HG03439 (cell line): ENCODE results near the gene NR1D2.
A peak's percentile ranks its signal among the peaks of the same experiment; 100 is the strongest.

Experiments used
- ATAC-seq: cut with Tn5 transposase; IDR thresholded peaks from one replicate; pipeline ENCODE4 v1.9.1; 2021; ENCODE audit warnings: mild to moderate bottlenecking, moderate library complexity; ENCODE audit not compliant: unreplicated experiment

NR1D2 gene

DNA sequence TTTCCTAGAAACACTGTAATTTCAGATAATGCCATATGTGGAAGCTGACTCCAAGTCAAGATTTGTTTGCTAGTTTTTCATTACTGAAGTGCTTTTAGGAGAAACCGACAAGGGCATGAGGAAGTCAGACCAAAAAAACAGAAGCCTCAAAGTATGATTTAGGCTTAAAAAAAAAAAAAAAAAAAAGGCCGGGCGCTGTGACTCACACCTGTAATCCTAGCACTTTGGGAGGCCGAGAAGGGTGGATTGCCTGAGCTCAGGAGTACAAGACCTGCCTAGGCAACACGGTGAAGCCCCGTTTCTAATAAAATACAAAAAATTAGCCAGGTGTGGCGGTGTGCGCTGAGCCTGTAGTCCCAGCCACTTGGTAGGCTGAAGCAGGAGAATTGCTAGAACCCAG is 16.6 kb upstream of the NR1D2 start:
- no peak for ATAC-seq

DNA sequence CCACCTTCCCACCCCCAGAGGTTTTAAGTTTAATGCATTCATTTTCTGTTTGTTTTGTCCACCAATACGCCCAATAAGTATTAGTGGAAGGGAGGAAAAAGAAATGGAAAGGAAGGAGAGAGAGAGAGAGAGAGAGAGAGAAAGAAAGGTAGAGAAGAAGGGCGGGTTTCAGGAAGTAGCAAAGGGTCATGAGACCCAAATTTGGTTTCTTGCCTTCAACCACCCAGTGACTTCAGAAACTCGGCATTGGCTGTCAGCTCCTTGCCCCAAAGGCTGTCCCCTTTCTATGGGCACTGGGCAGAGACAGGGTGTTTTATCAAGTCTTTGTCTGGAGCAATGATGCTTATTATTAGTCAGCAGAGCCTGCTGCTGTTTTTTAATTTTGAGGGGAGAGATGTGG is 13.5 kb upstream of the NR1D2 start:
- no peak for ATAC-seq

DNA sequence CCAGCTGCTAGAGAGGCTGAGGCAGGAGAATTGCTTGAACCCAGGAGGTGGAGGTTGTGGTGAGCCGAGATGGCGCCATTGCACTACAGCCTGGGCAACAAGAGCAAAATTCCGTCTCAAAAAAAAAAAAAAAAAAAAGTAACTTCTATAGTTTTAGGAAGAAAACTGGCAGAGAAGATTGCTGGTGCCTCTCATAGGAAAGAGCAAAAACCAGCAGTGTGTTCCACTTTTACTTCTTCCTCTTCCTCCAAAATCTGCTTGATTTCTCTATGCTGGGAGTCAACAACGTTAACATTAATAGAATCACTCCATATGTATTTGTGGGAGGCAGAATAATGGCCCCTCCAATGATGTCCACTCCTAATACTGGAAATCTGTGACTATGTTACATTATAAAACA is 12.5 kb upstream of the NR1D2 start:
- no peak for ATAC-seq

DNA sequence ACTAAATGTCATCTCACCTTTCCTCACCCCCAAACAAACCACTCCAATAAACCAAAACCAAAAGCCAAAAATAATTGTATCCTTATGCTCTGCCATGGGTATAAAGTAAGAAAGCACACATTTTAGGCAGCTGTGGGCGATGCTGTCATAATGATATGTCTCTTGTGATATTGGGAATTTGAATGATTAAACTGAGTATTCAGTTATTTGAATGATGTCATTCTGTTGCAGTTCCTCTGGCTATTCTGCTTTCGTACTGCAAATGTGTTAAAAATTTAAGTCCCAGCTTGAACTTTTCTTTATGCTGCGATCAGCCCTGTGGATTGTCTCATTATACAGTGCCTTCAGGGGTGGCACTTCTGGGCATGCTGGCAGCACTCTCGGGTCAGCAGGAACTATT is 10.8 kb upstream of the NR1D2 start:
- ATAC-seq, result no peak

DNA sequence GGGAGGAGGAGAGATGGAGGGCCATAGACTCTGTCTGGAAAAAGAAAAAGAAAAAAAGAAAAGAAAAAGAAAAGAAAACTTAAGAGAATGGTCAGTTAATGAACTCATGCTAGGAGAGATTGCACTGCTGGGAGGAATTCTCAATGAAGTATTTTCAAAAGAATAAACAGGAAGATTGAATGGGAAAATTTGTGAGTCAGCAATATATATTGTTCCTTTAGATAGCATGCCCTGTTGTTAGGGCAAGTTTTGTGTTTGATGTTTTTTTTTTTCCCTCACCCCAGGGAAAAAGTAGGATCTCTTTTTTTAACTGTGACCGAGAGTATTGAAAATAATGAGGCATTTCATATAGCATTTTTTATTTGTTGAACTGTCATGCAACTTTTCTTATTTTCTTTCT is 7.8 kb upstream of the NR1D2 start:
- ATAC-seq, result no peak

DNA sequence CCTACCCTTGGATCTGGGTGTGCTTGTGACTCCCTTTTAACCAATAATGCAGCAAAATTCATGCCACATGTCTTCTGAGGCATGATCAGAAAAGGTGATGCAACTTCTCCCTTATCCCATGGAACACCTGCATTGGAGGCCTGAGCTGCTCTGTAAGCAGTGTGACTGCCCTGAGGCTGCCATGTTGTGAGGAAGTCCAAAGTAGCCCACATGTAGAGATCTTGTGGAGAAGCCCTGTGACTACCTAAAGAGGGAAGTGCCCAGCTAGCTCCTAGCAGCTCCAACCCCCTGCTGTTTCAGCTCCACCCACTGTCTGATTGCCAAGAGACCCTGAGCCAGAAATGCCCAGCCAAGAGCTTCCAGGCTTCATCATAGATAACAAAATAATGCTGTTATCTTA is 6.4 kb upstream of the NR1D2 start:
- no peak for ATAC-seq

DNA sequence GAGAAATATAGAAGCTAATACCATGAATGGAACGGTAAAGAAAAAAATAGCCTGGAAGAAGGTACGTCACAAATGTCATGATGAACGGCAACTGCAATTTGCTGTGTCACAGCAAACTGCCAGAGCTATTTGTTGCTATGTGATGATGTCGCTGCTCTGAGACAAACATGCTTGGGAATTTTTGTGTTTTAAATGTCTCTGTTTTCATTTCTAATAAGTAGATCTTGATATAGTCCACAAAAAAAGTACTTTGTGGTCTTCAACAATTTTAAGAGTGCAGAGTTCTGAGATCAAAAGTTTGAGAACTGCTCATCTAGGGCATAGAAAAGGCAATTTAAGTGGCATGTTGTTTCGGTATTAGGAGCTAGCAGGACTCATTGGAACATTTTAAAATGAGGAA is 4.3 kb upstream of the NR1D2 start:
- no peak for ATAC-seq

DNA sequence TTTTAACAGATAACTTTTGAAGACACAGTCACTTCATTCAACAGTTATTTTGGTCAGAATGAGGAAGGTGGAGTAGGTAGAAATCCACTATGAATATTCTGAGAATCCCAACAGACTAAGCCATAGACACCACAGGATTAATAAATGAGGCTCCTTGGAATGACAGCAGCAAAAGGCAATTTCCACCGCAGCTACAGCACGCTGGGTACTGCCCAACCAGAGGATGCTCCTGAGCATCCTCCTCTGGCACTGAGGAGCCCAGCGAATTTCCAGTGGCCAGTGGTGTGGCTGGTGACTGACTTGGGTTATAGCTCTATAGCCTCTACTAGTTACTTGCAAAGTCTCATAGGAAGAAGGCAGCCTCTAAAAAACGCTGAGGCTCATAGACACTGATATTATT is 3.6 kb upstream of the NR1D2 start:
- no peak for ATAC-seq

DNA sequence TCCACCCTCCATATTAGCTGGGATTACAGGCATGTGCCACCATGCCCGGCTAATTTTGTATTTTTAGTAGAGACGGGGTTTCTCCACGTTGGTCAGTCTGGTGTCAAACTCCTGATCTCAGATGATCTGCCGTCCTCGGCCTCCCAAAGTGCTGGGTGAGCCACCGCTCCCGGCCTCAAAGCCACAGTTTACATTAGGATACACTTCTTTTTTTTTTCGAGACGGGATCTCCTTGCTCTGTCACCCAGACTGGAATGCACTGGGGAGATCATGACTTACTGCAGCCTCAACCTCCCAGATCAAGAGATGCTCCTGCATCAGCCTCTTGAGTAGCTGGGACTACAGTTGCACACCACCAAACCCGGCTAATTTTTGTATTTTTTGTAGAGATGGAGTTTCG is 2.5 kb upstream of the NR1D2 start:
- no peak for ATAC-seq

DNA sequence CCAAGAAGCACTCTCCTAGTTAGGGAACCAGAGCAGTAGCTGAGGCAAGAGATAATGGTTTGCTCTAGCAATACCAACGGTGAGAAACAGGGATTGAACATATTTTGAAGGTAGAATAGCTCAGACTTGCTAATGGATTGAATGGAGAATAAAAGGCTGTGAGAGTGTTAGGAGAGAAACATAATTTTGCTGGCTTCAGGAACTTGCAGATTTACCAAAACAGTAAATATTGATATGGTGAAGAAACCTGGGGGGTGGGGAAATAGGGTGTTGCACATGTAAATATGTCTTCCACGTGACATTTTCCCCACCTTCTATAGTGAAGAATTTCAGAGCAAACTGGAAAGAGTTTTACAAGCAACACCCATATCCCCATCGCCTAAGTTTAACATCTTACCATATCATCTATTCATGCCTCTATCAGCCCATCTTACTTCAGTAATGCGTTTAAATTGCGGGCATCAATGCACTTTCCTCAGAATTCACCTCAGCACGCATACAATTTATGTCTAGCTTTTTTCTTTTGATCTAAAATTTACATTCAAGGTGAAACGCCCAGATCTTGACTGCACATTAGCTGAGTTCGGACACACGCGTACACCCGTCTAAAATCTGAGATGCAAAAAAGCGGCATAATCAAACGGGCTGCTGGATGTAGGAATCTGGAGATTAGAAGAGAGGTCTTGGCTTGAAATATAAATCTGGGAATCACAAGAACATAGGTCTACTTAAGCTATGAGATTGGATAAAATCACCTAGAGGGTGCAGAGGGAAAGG is 891 bp upstream of the NR1D2 start:
- no peak for ATAC-seq

DNA sequence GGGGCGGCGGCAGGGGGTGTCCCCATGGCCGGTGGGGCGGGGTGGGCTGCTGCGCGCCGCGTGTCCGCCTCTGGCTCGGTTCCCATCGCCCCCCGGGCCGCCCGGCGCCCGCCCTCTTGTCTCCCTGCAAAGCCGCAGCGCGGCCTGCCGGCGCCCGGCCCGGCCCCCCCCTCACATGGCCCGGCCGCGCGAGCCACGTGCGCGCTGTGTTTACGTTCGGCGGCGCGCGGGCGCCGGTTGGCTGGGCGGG is 502 bp downstream of the NR1D2 start:
- ATAC-seq, result no peak

DNA sequence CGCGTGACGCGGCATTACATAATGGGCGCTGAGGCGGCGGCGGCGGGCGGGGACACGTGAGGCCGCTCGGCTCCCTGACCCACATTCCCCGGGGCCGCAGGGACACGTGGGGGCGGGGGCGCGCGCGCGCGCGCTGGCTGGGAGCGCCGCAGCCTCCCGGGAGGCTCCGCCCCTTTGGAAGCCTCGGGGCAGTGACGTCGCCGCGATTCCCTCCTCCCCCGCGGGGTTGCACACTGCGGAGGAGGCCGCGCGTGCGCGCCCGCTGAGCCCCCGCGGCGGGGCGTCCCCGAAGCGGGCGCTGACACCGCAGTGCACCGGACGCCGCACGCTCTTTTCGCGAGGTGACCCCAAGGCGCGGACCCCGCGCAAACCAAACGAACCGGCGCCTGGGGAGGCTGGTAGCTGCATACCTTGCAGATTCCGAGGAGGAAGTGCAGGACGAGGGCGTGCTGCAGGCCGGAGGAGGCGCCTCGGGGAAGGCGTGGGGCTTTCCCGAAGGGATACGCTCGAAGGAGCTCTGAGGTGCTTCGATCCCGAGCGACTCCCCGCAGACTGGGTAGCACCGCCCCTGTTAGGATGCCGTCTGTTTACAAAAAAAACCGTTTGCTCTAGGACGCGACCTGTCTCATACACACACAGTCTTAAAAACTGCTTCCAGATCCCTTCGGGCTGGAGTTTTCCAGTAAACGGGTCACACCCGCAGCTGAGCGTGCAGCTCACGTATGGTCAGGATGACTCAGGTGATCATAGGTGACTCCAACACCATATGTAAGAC is 1.0 kb downstream of the NR1D2 start:
- ATAC-seq, result peak; percentile 75

DNA sequence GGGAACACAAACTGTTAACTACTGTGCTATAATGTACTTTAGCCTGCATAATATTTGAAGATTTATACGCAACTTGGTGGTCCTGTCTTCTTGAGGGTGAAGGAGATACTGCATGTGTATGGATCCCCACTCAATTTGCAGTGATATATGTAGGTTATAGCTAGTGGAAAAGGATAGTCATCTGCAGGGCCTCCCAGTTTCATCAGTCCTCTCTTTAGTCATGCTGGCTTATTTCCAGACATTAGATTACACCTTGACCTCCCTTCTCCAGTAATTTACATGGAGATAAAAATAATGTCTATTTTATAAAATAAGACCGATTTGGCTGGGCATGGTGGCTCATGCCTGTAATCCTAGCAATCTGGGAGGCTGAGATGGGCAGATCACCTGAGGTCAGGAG is 3.7 kb downstream of the NR1D2 start:
- no peak for ATAC-seq

DNA sequence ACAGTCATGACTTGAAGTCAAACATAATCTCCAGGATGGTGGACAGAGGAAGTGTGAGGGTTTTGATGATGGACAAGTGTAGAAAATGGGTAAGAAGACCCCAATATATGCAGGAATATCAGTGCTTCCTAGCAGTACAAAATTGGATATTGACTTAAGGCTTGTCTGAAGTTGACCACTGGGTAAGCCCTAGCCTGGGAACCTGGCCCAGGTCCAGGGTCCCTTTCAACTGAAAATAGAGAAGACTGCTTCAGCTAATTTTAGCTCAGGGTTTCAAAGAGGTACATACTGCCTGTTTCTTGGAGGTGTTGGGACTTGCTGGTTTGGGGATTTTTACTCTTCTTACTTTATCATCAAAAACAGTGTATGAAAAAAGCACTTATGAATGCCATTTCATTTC is 4.7 kb downstream of the NR1D2 start:
- peak; percentile 20 for ATAC-seq

DNA sequence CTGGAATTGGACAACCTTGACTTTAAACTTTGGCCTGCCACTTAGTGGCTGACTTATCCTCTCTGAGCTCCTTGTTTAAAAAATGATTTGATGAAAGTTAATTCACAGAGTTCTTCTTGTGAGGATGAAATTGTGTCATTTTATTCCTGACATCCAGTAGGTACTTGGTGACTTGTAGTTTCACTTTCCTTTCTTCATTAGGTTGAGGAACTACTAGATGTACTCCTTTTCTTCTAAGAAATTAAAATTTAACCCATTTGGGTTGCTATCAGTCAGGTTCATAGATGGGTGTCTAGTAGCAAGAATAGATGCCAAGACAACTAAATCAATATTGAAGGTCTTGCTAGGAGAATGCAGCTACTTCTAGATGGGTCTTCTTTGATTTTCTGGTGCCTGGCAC is 5.2 kb downstream of the NR1D2 start:
- ATAC-seq, result no peak

DNA sequence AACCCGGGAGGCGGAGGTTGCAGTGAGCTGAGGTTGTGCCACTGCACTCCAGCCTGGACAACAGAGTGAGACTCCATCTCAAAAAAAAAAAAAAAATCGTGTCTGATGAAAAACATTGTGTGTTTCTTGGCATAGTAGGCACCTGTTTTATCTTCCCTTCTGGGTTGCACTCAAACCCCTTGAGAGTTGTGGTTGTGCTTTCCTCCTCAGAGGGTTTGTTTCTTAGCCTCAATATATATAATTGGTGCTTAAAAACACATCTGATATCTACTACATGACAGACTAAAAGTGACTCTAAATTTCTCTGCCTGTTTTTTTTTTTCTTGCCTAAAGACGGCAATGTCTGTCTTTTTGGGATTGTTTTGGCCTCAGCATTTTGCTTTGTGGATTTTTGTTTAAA is 7.6 kb downstream of the NR1D2 start:
- no peak for ATAC-seq

DNA sequence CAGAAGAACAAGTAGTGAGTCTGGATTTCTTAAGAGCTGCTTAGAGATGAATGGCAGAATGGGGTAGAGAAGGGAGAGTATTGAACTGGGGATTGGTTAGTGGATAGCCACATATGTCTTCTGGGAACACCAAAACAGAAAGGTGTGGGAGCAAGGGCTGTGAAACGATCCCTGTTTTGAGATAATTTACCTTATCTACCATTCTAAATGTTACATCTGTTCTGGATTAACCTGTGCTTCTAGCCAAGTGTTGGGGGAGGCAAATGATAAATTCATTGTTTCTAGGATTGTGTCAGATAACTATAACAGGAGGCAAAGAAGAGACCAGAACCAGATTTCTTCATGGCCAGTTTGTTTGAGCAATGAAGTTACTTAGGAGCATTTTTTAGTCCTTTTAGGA is 8.4 kb downstream of the NR1D2 start:
- no peak for ATAC-seq

DNA sequence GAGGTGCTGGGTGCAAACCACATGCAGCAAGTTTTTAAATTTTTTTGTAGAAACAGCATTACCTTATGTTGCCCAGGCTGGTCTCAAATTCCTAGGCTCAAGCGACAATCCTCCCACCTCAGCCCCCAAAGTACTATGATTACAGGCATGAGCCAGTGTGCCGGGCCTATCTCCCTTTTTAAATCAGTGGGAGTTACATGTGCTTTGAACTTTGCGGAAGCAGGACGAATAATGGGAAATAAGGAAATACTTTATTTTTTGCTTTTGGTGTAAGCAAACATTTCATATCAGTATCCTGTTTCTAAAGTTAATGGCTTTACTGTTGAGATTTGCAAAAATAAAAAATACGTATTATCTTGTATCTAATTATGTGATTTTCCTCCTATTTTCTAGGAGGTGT is 9.1 kb downstream of the NR1D2 start:
- ATAC-seq, result no peak

DNA sequence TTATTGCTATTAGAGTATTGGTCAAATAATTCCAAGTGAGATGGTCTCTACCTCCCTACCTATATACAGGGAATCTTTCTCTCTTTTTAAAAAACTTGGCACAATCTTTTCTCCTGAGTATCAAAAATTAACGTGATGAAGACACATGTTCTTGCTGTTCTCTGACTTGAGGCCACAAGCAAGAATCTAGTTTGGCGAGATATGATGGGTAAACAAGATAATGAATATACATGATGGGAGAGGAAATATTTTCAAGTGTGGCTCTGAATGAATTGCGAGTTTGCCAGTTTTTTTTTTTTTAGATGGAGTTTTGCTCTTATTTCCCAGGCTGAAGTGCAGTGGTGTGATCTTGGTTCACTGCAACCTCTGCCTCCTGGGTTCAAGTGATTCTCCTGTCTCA is 11.6 kb downstream of the NR1D2 start:
- no peak for ATAC-seq

DNA sequence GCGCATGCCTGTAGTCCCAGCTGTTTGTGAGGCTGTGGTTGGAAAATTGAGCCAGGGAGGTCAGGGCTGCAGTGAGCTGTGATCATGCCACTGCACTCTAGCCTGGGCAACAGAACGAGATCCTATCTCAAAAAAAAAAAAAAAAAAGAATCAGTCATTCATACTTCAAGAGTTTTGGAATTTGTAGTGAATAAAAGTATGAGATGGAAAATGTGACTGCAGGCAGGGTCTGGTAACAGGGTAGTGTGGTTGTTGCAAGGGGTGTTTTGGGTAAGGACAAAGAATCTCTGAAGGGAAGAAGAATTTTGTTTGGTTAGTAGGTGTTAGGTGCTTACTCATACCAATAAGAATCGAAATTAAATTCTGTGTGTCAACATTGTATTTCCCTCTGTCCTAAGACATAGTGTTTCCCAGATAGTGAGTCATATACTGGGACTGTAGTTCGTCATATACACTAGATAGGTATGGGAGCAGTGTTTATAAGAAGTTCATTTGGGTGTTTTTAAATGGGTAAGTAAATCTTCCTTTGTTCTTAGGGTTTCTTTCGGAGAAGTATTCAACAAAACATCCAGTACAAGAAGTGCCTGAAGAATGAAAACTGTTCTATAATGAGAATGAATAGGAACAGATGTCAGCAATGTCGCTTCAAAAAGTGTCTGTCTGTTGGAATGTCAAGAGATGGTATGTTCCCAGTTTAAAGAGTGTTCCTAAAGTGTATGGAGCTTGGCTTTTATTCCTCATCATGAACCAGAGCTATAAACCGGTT is 14.2 kb downstream of the NR1D2 start:
- no peak for ATAC-seq

DNA sequence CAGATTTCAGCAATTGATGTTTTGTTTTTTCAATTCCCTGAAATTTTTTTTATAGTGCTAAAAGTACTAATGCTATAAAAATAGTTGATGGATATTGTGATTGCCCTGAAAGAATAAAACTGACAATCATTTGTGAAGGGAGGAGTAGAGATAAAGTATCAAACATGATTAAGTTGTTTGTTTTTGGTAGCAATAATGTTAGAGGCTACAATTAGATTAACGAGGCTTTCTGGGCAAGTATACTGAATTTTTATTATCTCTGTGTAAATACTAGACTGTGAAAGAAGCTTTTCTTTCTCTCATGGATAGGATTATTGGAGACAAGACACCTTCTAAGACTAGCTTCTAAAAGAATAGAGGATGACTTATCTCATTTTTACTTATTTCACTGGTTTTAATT is 15.6 kb downstream of the NR1D2 start:
- no peak for ATAC-seq

DNA sequence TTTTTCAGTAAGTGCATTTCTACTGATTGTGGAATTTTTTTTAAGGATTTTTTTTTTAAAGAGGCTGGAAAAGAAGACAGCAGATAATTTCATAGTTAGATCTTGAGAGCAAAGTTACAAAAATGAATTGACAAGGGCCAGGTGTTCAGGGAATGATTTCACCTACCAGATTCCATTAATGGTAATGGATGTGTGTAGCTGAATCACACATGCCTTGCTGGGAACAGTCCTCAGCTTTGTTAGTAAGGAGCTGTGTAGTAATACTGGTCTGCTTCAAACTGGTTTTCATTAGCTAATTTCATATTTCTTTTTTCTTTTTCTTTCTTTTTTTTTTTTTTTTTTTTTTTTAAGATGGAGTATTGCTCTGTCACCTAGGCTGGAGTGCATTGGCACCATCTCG is 16.0 kb downstream of the NR1D2 start:
- ATAC-seq, result no peak
